Astrocyte of the spinal cord (primary cell): Measurements from ENCODE around the gene KBTBD4.
"Not testable (repeated sequence)": the region's sequence is repeated elsewhere in the genome, so short reads cannot be mapped to it uniquely, and the experiment has no call there.

Source experiments
- DNase-seq: peaks from one replicate; pipeline ENCODE4 v3.0.0; 2011; ENCODE audit warnings: low read depth, low spot score
- H3K4me3 ChIP-seq: 2 replicates; pipeline ENCODE4 v1.5.1; 2011; ENCODE audit warnings: low read depth, mild to moderate bottlenecking, low read length, moderate library complexity
- in situ Hi-C: cut with HindIII; loops from 2 replicates; pipeline ENCODE4 v1.10.0; 2017; ENCODE audit warnings: low sequenced_read_pairs
- TF ChIP-seq, protein P1 (sequence below): IDR thresholded peaks from 2 replicates; pipeline ENCODE4 v1.5.1; 2012; ENCODE audit warnings: low read depth, mild to moderate bottlenecking, low read length, inconsistent platforms

KBTBD4 gene

DNA sequence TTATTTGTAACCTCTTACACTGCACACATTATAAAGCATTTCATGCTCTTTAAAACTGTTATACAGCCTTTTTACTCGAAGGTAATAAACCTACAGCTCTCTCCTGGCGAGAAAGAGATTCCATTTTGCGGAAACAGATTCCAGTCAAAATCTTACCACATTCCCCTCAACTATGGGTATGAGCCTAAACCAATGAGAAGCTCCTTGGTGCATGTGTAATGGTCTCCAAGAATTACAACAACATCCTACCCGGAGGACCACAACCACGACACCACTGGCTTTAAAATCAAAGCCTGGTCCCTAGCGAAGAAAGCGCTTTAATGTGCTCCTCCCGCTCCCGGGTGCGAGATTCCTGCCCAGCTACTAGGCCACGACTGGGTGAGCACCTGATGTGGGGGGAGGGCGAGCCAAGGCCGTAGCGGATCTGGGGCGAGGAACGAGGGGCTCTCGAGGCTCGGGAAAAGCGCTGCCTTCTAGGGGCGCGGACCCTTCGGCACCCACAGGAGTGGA is 26.7 kb downstream of the KBTBD4 start:
- peak; percentile 46 for DNase-seq
- in situ Hi-C loops = no loop called here

DNA sequence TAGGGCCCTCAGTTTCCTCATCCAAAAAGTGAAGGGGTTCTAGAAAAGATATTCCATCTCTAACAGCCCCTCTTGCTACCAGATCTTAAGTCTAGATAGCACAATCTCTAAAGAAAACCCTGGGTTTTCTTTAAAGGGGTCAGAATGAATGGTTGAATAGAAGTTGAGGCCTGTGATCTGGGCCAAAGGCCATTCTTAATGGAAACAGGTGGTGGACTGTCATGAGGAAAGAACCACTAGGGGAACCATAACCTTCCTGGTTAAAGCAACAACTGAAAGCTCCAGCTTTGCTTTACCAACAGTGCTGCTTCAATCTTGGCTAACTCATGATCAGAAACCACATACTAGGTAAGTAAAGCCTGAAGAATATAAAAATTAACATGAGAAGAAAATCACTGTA is 27.7 kb downstream of the KBTBD4 start:
- no peak overlapping the region for H3K4me3 ChIP-seq
- TF ChIP-seq, protein P1, sequence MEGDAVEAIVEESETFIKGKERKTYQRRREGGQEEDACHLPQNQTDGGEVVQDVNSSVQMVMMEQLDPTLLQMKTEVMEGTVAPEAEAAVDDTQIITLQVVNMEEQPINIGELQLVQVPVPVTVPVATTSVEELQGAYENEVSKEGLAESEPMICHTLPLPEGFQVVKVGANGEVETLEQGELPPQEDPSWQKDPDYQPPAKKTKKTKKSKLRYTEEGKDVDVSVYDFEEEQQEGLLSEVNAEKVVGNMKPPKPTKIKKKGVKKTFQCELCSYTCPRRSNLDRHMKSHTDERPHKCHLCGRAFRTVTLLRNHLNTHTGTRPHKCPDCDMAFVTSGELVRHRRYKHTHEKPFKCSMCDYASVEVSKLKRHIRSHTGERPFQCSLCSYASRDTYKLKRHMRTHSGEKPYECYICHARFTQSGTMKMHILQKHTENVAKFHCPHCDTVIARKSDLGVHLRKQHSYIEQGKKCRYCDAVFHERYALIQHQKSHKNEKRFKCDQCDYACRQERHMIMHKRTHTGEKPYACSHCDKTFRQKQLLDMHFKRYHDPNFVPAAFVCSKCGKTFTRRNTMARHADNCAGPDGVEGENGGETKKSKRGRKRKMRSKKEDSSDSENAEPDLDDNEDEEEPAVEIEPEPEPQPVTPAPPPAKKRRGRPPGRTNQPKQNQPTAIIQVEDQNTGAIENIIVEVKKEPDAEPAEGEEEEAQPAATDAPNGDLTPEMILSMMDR = peak; percentile 49
- no peak for DNase-seq
- in situ Hi-C loops = no loop called here

More for the DNA sequence above, 26.7 kb downstream of the KBTBD4 start:
- TF ChIP-seq, protein P1 = no peak
- peak overlapping the region; percentile 98 for H3K4me3 ChIP-seq

DNA sequence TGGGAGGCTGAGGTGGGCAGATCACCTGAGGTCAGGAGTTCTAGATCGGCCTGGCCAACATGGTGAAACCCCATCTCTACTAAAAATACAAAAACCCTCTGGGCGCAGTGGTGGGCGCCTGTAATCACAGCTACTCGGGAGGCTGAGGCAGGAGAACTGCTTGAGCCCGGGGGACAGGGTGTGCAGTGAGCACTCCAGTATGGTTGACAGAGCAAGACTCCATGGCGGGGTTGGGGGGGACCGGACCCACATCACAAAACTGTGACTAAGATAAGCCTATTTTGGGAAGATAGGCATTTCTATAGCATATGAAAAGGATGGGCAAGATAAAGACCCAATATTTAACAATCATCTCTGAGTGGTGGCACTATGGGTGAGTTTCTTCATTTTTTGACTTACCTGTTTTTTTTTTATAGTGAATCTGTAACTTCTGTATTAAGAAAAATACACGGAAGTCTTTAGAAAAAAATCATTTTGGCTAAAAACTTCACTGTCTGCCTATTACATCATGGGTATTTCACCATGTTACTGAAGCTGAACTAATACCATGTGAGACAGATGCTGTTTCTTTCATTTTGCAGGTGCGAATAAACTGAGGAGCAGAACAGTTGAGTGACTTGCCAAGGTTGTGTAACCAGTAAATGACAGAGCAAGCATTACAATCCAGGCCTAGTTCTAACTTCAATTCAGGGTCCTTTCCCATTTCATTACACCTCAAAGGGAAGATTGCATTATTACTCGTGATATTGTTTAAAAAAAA is 28.3 kb downstream of the KBTBD4 start:
- in situ Hi-C loops = no loop called here
- DNase-seq = no peak
- H3K4me3 ChIP-seq = no peak overlapping the region
- TF ChIP-seq, protein P1 = no peak

DNA sequence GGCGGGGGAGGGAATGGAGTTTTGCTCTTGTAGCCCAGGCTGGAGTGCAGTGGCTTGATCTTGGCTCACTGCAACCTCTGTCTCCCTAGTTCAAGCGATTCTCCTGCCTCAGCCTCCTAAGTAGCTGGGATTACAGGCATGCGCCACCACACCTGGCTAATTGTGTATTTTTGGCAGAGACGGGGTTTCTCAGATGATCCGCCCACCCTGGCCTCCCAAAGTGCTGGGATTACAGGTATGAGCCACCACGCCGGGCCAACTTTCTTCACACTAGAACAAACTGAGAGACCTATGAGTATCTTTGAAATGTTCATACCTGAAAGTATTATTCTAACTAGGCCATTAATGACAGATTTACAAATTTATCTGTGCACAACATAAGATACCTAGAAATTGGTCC is 32.5 kb downstream of the KBTBD4 start:
- in situ Hi-C loops, H3K4me3 ChIP-seq, DNase-seq: not testable (repeated sequence)

DNA sequence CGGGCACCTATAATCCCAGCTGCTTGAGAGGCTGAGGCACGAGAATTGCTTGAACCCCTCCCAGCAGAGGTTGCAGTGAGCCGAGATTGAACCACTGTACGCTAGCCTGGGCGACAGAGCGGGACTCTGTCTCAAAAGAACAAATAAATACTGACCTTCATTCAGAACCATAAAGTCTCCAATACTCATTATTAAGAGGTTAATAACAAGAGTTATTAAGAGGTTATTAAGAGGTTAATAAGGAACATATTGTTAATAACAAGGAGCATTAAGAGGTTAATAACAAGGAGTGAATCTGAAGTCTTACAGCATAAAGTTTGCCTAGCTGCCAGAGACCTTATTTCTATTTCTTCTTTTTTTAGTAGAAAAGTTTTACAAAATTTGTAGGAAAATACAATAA is 33.5 kb downstream of the KBTBD4 start:
- no peak for DNase-seq
- in situ Hi-C loops = no loop called here
- no peak overlapping the region for H3K4me3 ChIP-seq
- TF ChIP-seq, protein P1 = no peak

DNA sequence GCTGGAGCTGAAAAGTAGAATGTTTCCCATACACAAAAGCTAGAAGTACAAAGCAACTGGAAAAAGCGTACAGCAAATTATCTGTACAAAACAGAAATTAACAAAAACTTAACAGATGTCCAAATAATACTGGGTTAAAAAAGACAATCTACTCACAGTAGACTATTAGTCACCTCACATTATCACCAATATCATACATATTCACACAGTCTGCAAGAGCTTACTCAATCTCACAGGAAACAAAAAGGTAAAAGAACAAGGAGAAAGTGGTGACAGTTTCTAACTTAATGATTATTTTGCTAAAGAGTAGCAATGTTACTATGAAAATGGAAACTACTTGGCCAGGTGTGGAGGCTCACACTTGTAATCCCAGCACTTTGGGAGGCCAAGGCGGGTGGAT is 37.7 kb downstream of the KBTBD4 start:
- H3K4me3 ChIP-seq = no peak overlapping the region
- in situ Hi-C loops = no loop called here
- TF ChIP-seq, protein P1 = no peak
- no peak for DNase-seq

DNA sequence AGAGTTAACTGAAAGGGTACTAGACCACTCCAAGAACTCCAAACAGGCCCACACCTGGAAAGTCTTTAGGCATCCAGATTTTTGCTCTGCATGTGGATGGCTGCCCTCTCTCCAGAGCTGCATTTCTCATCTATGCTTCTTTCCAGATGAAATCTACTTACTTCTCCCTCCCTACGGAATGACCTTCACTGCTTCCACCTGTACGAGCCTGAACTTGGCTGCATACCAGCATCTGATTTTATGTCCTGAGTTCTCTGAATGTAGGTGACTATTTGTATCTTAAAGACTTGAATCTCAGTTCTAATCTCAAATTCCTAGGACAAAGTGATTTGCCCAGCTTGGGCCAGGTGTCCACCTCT is 39.1 kb downstream of the KBTBD4 start:
- H3K4me3 ChIP-seq = no peak overlapping the region
- TF ChIP-seq, protein P1 = no peak
- in situ Hi-C loops = no loop called here
- DNase-seq = no peak
